ENCODE data around the gene KCNN3.
A peak's percentile ranks its signal among the peaks of the same experiment; 100 is the strongest.
"Not testable (repeated sequence)": the region's sequence is repeated elsewhere in the genome, so short reads cannot be mapped to it uniquely, and the experiment has no call there.

Gene KCNN3

GRCh38 chr1:154870115-154870571 lies at the start of gene KCNN3:
Gene KCNN3, minus strand, starts transcription at chr1:154870281. Its CDS starts 317 bp downstream, at chr1:154869964.
- peak; percentile 15 to 55 (median 36) for DNase-seq

- DNase-seq: no peak
Observed at GRCh38 chr1:154913273-154913672, 43.2 kb upstream of the KCNN3 start.

DNA sequence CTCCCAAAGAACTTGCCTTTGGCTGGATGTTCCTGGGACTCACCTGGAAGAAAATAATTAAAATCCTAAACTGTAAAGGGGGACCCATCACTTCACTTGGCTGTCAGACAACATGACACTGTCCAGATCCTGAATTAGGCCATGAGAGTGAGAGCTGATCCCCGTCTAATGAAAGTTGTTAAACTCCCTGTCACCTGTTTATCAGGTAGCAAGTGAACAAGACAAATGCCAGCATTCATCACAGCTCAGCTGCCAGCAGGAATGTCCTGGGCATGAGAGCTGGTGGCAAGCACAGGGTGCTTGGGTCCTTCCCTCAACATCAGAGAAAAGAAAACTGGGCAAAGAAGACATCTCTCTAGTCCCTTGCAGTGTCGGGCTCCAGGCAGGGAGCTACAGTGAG lies 42.7 kb upstream of the KCNN3 start:
- no peak for DNase-seq

DNA sequence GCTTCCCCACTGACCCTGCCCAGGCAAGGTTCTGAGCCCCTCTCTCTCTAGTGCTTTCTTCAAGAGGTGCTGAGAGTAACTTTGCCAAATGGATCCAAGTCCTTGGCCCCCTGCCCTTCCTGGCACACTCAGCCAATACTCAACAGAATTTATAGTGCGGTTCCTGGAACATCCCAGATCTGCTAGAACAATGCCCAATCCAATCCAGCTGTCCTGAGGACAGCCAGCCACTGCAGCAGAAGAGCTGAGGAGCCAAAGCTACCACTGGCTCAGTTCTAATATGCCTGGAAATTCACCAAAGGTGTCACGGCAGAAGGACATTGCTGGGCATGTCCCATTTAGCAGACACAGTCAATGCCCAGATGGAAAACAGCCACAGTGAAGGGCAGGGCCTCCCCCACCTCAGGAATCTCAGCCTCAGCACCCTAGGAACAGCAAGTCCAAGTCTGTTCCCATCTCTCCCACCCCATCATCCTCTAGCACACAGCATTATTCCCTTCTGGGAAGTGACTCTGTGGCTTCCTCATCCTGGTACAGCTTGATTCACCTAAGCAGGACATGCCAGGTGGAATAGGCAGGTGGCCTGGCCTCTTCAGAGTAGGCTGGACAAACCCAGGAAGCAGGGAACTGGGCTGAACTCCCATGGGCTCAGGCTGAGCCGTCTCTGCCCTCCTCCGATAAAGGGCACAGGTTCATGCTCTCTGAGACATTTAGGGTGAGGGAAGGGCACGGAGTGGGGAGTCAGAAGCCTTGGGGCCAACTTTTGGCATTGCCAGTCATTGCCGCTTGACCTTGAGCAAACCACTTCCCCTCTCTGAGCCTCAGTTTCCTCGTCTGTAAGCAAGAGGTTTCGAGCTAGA lies 41.8 kb upstream of the KCNN3 start:
- DNase-seq: no peak

GRCh38 chr1:154910851-154911250 lies 40.8 kb upstream of the KCNN3 start:
- no peak for DNase-seq

DNA sequence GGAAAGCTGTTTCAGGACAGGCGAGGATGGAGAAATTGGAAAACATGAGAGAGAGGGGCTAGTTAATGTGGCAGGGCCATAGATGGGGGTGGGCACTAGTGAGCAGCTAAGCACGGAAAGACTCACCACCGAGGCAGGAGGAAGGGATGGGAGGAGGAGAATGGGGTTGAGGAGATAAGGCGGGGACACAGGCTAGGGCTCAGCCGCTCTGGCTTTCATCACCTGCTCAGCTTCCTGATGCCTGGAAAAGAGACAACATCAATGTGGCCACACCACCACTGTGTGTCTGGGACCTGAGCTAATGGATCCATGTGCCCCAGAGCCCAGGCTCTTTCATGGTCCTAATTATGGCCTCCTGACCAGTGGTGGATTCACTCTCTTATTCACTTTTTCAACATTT lies 38.9 kb upstream of the KCNN3 start:
- no peak for DNase-seq

GRCh38 chr1:154908129-154908528 lies 38.0 kb upstream of the KCNN3 start:
- DNase-seq: not testable (repeated sequence)

DNA sequence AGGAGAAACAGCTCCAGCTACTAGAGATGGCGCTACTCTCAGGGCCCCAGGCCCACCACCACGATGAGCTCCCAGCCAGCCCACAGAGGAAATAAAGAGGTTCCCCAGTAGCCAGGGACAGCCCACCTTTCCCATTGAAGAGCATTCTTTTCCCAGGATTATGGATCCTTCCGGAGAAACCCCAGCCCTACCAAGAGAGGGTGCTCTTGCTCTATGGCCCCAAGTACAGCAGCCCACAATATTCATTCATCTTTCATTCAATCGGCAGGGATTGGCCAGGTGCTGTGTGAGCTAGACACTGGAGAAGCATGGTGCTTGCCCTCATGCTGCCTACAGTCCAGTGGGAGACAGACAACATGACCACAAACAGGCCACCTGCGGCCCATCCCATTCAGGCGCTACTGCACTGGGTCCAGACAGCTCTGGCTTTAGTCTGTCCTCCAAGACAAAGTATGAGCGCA lies 36.6 kb upstream of the KCNN3 start:
- DNase-seq: no peak

- no peak for DNase-seq
Observed at GRCh38 chr1:154902938-154903566, 33.0 kb upstream of the KCNN3 start.

- DNase-seq: no peak
Observed at GRCh38 chr1:154901591-154901990, 31.5 kb upstream of the KCNN3 start.

DNA sequence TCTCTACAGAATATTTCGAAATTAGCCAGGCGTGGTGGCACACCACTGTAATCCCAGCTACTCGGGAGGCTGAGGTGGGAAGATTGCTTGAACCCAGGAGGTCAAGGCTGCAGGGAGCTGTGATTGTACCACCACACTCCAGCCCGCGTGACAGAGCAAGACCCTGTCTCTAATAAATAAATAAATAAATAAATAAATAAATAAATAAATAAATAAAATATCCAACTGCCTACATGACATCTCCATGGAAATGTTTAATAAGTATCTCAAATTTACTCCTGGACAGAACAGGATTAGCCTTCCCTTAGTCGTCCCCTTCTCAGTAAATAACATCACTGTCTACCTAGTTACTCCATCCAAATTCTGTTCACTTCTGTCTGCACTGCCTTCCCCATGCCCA lies 29.0 kb upstream of the KCNN3 start:
- no peak for DNase-seq

- DNase-seq: no peak
Observed at GRCh38 chr1:154896771-154897286, 26.7 kb upstream of the KCNN3 start.

DNA sequence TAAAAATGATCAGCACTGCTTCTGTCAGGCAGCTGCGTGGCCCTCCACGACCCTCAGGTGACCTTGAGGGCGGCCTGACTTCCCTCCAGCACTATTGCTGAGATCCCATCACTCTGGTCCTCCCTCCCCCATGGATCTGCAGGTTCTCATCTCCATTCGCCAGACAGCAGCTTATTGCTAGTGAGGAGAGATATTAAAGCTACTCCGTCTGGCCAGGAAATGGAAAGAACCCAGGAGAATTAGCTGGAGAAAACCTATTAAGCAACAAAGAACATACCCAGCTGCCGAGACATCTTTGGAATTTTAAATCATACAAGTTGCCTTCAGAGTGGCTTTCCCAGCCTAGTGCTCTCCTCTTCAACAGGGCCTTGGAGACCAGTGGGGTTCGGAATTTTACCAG lies 25.7 kb upstream of the KCNN3 start:
- DNase-seq: no peak

DNA sequence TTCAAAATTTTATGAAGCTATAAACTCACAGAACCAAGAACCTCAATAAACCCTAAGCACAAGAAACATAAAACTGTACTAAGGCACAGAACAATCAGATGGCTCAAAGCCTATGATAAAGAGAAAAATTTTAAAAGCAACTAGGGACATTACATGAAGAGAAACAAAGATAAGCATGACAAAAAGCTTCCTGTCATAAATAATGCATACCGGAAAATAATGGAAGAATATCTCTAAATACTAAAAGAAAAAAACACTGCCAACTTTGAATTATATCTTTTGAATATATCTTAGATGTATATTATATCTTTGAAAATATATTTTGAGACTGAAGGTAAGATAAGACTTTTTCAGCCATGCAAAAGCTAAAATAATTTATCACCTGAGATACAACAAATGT lies 21.4 kb upstream of the KCNN3 start:
- DNase-seq: no peak

DNA sequence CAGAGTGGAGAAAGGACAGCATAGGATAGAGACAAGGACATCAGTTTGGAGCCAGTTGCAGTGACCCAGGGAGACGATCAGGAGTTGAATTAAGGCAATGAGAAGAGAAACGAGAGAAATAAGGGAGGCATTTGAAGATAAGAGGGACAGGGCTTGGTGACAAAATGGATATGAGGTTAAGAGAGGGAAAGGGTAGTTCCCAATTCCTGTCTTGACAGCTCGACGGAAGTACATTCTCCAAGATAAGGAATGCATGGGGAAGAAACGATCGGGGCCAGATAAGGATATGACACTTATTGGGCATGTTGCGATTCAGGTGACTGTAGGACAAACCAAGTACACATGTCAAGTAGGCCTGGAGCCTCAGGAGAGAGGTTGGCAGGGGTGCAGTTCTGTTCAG lies 18.7 kb upstream of the KCNN3 start:
- DNase-seq: no peak

DNA sequence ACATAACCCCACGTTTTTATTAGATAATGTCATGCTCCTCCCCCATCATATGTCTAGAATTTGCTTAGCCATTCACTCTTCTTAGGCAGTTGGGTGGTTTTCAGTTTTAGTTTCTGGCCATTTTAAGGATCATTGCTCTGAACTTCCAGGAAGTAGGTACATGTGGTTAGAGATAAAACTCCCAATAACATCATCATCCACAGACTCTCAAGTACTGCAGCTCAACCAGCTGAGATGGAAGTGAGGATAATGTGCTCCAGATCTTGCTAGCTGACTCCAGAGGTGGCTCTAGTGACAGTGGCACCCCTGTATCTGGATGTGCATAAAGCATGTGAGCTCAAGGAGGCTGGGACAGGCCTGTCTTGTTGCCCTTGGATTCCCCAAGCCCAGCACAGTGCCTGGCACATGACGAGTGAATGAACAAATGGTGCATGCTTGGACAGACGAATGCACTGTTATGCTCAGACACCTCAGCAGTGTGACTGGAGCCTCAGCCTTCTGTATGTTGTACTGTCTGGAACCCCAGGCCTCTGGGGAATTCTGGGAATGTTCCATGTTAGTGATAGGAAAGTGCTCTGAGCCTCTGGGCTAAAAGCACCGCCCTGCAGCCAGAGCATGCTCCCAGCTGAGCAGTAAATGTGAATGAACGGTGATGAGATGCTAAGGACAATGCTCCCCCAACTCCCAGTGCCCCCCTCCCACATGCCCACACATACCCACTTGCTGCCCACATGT lies 16.4 kb upstream of the KCNN3 start:
- no peak for DNase-seq

GRCh38 chr1:154884869-154885701 lies 15.0 kb upstream of the KCNN3 start:
- no peak for DNase-seq

- DNase-seq: no peak
Observed at GRCh38 chr1:154883919-154884868, 14.1 kb upstream of the KCNN3 start.

- DNase-seq: no peak
Observed at GRCh38 chr1:154881820-154882535, 11.9 kb upstream of the KCNN3 start.

GRCh38 chr1:154880671-154881070 lies 10.6 kb upstream of the KCNN3 start:
- DNase-seq: no peak

Data from activated naive CD4-positive, alpha-beta T cell (primary cell).